HepG2 (cell line): ENCODE results near the gene ISOC2. TPM values are rescaled to one million over a fixed set of nuclear protein-coding genes. Genes with fewer than 3 reads are reported as not detected.
A peak's percentile ranks its signal among the peaks of the same experiment; 100 is the strongest.

Experiments
- ATAC-seq: fragments of 200-7000 bp; cut with Tn5 transposase; 3 replicates; pipeline ENCODE4 v1.9.1; 2020; ENCODE audit warnings: mild to moderate bottlenecking, moderate library complexity
- BruUV-seq: library from RNA; stranded (reverse); fragments of 400-500 nt; replicated peaks from 2 replicates; lab custom pipeline; 2021; lab: Mats Ljungman, UMichigan
- CTCF ChIA-PET: fragments of 300-600 bp; formaldehyde crosslinking; extraction: SDS; loops from one replicate; lab custom pipeline; 2021; ENCODE audit warnings: low total read pairs, inconsistent platforms, low intra/inter-chr PET ratio; lab: Yijun Ruan, JAX
- POLR2A ChIA-PET: fragments of 350-600 bp; sonication (Branson Sonifier 250); formaldehyde crosslinking; loops from one replicate; lab custom pipeline; 2020; ENCODE audit warnings: antibody characterized with exemption, inconsistent platforms; lab: Yijun Ruan, JAX
- DNase-seq: peaks from one replicate; pipeline ENCODE4 v3.0.0-alpha.2; 2015; ENCODE audit warnings: low spot score
- FAIRE-seq: peaks from 3 replicates; lab custom pipeline; 2011; peaks lifted over from hg19 to GRCh38; lab: Jason Lieb, UNC
- H2AFZ ChIP-seq: one replicate; pipeline ENCODE4 v1.6.1; 2011; ENCODE audit warnings: low read length, inconsistent platforms
- H3K27ac ChIP-seq: fragments of 300-600 bp; 3 replicates; pipeline ENCODE4 v1.8.0; 2011; ENCODE audit warnings: mixed run types, mild to moderate bottlenecking, mixed read lengths, low read length, inconsistent platforms; ENCODE audit not compliant: insufficient read depth; ENCODE audit errors: extremely low read length
- H3K27me3 ChIP-seq, 2 experiments: fragments of 200-600 bp in 1 of 2; 2 replicates in 1 of 2; 3 replicates in 1 of 2; pipeline versions ENCODE4 v1.6.0 to v1.8.0; 2011; ENCODE audit warnings: low read length in 2 of 2, mild to moderate bottlenecking in 2 of 2, moderate library complexity in 2 of 2, inconsistent platforms in 1 of 2; ENCODE audit not compliant: insufficient read depth in 2 of 2, control insufficient read depth in 1 of 2
- H3K36me3 ChIP-seq, 2 experiments: fragments of 200-600 bp in 1 of 2; replicated peaks in 1 of 2; 2 replicates in 1 of 2; 3 replicates in 1 of 2; pipeline versions ENCODE4 v1.5.1 to v1.8.0; 2011; ENCODE audit warnings: low read length in 2 of 2, inconsistent platforms in 1 of 2; ENCODE audit not compliant: insufficient read depth in 2 of 2, control insufficient read depth in 1 of 2
- H3K4me1 ChIP-seq: 2 replicates; pipeline ENCODE4 v1.5.1; 2012; ENCODE audit warnings: low read length, inconsistent platforms; ENCODE audit not compliant: insufficient read depth
- H3K4me2 ChIP-seq: 2 replicates; pipeline ENCODE4 v1.6.0; 2011; ENCODE audit warnings: low read depth, low read length, inconsistent platforms
- H3K4me3 ChIP-seq, 3 experiments: fragments of 200-600 bp in 1 of 3; sonication (generic), shearing (Covaris generic) in 1 of 3; replicated peaks in 1 of 3; 2 replicates each; pipeline ENCODE4 v1.5.1; 2011 to 2016; ENCODE audit warnings: low read length in 3 of 3, inconsistent platforms in 2 of 3, low read depth in 2 of 3, mild to moderate bottlenecking in 2 of 3, control low read depth in 1 of 3, mixed read lengths in 1 of 3; ENCODE audit not compliant: insufficient read depth in 1 of 3
- H3K79me2 ChIP-seq: one replicate; pipeline ENCODE4 v1.6.1; 2011; ENCODE audit warnings: low read length, inconsistent platforms; ENCODE audit not compliant: insufficient read depth
- H3K9ac ChIP-seq: 2 replicates; pipeline ENCODE4 v1.6.0; 2011; ENCODE audit warnings: mild to moderate bottlenecking, low read depth, low read length, inconsistent platforms; ENCODE audit not compliant: insufficient read depth
- H3K9me3 ChIP-seq: 2 replicates; pipeline ENCODE4 v1.5.1; 2012; ENCODE audit warnings: mild to moderate bottlenecking, low read length
- H4K20me1 ChIP-seq: 2 replicates; pipeline ENCODE4 v1.6.0; 2011; ENCODE audit warnings: inconsistent platforms, mild to moderate bottlenecking, low read length, moderate library complexity; ENCODE audit not compliant: insufficient read depth
- ETV5 ChIP-seq: IDR thresholded peaks from 2 replicates; pipeline ENCODE4 v1.6.1; 2018; ENCODE audit warnings: missing biosample characterization, missing genetic modification reagents, inconsistent platforms, borderline replicate concordance
- GATAD1 ChIP-seq: IDR thresholded peaks from 2 replicates; pipeline ENCODE4 v1.6.1; 2016; ENCODE audit warnings: missing genetic modification reagents, missing compliant biosample characterization
- HOXA3 ChIP-seq: sonication (generic); formaldehyde crosslinking; IDR thresholded peaks from 2 replicates; pipeline ENCODE4 v1.5.0; 2020; ENCODE audit warnings: missing genetic modification reagents
- KAT7 ChIP-seq: IDR thresholded peaks from 2 replicates; pipeline ENCODE4 v1.6.1; 2018; ENCODE audit warnings: borderline replicate concordance, missing compliant biosample characterization
- MXI1 ChIP-seq: IDR thresholded peaks from 3 replicates; pipeline ENCODE4 v1.6.1; 2012; ENCODE audit warnings: low read depth, low read length, inconsistent platforms, borderline replicate concordance
- MYC ChIP-seq: sonication (generic); formaldehyde crosslinking; IDR thresholded peaks from 2 replicates; pipeline ENCODE4 v1.9.0; 2021; ENCODE audit warnings: missing genetic modification reagents, borderline replicate concordance
- SMAD1 ChIP-seq: sonication (generic); formaldehyde crosslinking; IDR thresholded peaks from 2 replicates; pipeline ENCODE4 v1.4.0; 2020; ENCODE audit warnings: missing genetic modification reagents, low read depth, mild to moderate bottlenecking, borderline replicate concordance
- ZNF644 ChIP-seq: IDR thresholded peaks from 2 replicates; pipeline ENCODE4 v1.6.1; 2016; ENCODE audit warnings: low read depth
- ZNF788 ChIP-seq: sonication (generic); formaldehyde crosslinking; IDR thresholded peaks from 2 replicates; pipeline ENCODE4 v1.5.0; 2020; ENCODE audit warnings: mild to moderate bottlenecking, missing genetic modification reagents, borderline replicate concordance
- ZNF839 ChIP-seq: sonication (generic); formaldehyde crosslinking; IDR thresholded peaks from 2 replicates; pipeline ENCODE4 v1.4.0; 2020; ENCODE audit warnings: missing genetic modification reagents, mild to moderate bottlenecking, borderline replicate concordance
- WGBS: methylation state at CpG from one replicate; pipeline ENCODE4 v1.1.6; 2017; ENCODE audit warnings: low lambda C conversion rate; 5-methylcytosine and 5-hydroxymethylcytosine counted together
- in situ Hi-C: cut with HindIII; loops from 2 replicates; pipeline ENCODE4 v1.10.0; 2017; ENCODE audit warnings: low pct_unique_long_range_greater_than_20kb; ENCODE audit not compliant: extremely low pct_ligation_motif_present
- intact Hi-C: fragments of 100-400 bp; cut with micrococcal nuclease; formaldehyde crosslinking; loops from one replicate; pipeline ENCODE4 v1.10.0; 2022; ENCODE audit not compliant: unreplicated experiment
- polyA plus RNA-seq, 8 experiments: library from polyadenylated mRNA; depleted of rRNA in 3 of 8; stranded (reverse) in 7 of 8; unstranded in 1 of 8; fragments of >200 nt; fragmentation: Illumina TruSeq in 4 of 8; extraction: Trizol in 4 of 8; gene quantifications; 2 replicates each; pipeline versions ENCODE4 v1.2.1 to v1.2.3, GENCODE V29; 2011 to 2016; ENCODE audit warnings: low read depth in 4 of 8, missing spikeins in 1 of 8, mixed read lengths in 1 of 8; ENCODE audit not compliant: insufficient read depth in 1 of 8
- total RNA-seq, 5 experiments: library from RNA; depleted of rRNA; stranded (reverse); fragments of >200 nt; fragmentation: Illumina TruSeq; extraction: Trizol; gene quantifications; 2 replicates each; pipeline ENCODE4 v1.2.3, GENCODE V29; 2016; ENCODE audit warnings: low read depth in 1 of 5
- TF ChIP-seq, protein P1 (sequence below): sonication (generic); formaldehyde crosslinking; IDR thresholded peaks from 2 replicates; pipeline ENCODE4 v1.4.0; 2020; ENCODE audit warnings: missing genetic modification reagents

ISOC2 gene
- total and polyA plus RNA-seq, 2 of the 13 experiments (the other 11 are each of a cell fraction or from before 2014, with no cell fraction given), result 76.8 to 105 TPM

DNA sequence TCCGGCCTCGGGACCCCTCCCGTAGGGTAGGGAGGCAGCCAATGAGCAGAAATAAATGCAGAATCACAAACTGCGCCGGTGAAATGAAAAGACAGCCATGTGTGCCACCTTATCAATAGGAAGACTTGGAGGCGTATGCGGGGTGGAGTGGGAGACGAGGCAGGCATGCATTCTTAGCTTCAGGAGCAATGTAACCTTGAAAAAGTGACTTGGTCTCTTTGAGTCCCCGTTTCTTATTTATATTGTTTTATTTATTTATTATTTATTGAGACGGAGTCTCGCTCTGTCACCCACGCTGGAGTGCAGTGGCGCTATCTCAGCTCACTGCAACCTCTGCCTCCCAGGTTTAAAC, 42.8 kb upstream of the ISOC2 start:
- Histone ChIP-seq H3K4me2 (peak overlapping the region; percentile 59), H3K36me3 (no peaks in the 10 kb centered on the region), H3K4me3 (no peak overlapping the region), H3K4me1 (peaks cover 20% of the 10 kb centered on the region), H4K20me1 (no peaks in the 10 kb centered on the region), H3K79me2 (no peaks in the 10 kb centered on the region), H3K9ac (no peak overlapping the region), H3K27ac (no peak overlapping the region), H2AFZ (no peak overlapping the region), H3K27me3 (peaks cover 1 to 36% of the 10 kb centered on the region in 2 experiments; a peak in 4 of 5 replicates), H3K9me3 (no peaks in the 10 kb centered on the region)
- 0 out of 2 replicates have a peak, but pooled peaks have one; percentile 1 for TF ChIP-seq KAT7 (CRISPR knock-in tag)
- TF ChIP-seq ZNF839 (CRISPR knock-in tag), result no peak
- 0 out of 3 replicates have a peak, but pooled peaks have one; percentile 44 for TF ChIP-seq MXI1
- 0 out of 2 replicates have a peak, but pooled peaks have one; percentile 11 for TF ChIP-seq ZNF788
- intact Hi-C loops (no loop called here), in situ Hi-C loops (no loop called here)
- FAIRE-seq (no peak), ATAC-seq (no peak), DNase-seq (no peak)
- CTCF ChIA-PET, result interaction anchor here (1.1 to 2.0 kb wide), 3 partner anchors 36 to 363 kb away, joined by 3 to 24 read pairs (median 10); no protein-coding TSS in a partner anchor
- no TSS peak for BruUV-seq
- WGBS, result 12% methylated on average over 12 of the region's 13 CpGs
- POLR2A ChIA-PET, result interaction anchor here (0.9 to 1.9 kb wide), 8 partner anchors 10 to 276 kb away, joined by 3 to 10 read pairs (median 5); partner anchors contain the start of genes FIZ1, ISOC2, TMEM86B and ZNF524

DNA sequence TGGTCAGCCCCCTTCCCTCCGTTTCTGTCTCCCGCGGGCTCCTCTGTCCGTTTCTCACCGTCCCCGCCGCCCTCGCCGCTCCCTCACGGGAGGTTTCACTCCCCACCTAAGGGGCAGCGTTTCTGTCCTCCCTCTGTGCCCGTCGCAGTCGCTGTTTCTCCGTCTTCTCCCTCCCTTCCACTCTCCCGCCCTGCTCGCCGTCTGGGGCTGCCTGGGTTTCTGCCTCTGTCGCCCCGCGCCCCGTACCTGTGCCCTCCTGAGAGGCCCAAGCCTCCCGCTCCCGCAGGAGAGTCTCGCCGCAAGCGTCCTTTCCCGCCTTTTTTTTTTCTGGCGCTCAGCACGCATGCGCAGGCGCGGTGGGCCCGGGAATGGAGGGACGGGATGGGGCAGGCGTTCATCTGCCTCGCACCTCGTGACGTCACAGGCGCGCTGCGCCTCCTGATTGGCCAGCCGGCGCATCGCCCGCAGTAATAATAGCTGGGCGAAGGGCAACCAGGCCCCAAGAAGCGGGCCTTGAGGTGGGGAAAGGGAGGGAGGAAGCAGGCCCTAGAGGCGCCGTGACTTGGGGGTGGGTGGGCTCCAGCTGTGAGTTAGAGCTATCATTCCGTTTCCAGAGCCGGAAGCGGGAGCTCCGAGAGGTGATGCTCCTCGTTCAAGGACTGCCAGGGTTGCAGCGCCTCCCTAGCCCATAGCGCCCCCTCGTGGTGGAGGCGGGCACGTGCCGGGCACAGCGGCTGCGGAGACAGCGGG, 42.2 kb upstream of the ISOC2 start:
- Histone ChIP-seq H3K4me1 (peaks cover 19% of the 10 kb centered on the region), H3K4me3 (peak overlapping the region in 2 of 3 experiments; percentile 39 to 54; a peak in 3 of 6 replicates), H4K20me1 (no peaks in the 10 kb centered on the region), H3K36me3 (no peaks in the 10 kb centered on the region), H3K27me3 (peaks cover 3 to 41% of the 10 kb centered on the region in 2 experiments; a peak in 4 of 5 replicates), H3K9me3 (no peaks in the 10 kb centered on the region), H3K4me2 (peak overlapping the region; percentile 59), H2AFZ (no peak overlapping the region), H3K79me2 (no peaks in the 10 kb centered on the region), H3K9ac (no peak overlapping the region), H3K27ac (no peak overlapping the region)
- no TSS peak for BruUV-seq
- ChIA-PET CTCF (interaction anchor here (0.8 to 2.0 kb wide), 4 partner anchors 36 to 362 kb away, joined by 3 to 24 read pairs (median 6); no protein-coding TSS in a partner anchor), POLR2A (interaction anchor here (1.0 to 1.9 kb wide), 7 partner anchors 10 to 275 kb away, joined by 3 to 10 read pairs (median 5); partner anchors contain the start of genes FIZ1, ISOC2, TMEM86B and ZNF524)
- in situ Hi-C loops (no loop called here), intact Hi-C loops (no loop called here)
- peak; percentile 64 for DNase-seq
- ATAC-seq, result peak; percentile 91
- FAIRE-seq, result no peak
- 42% methylated on average over 62 of the region's 64 CpGs for WGBS
- TF ChIP-seq HOXA3 (CRISPR knock-in tag) (peak; percentile 84), ETV5 (CRISPR knock-in tag) (peak; percentile 72; the same call in 1 of the 2 replicates), MYC (CRISPR knock-in tag) (peak; percentile 78), ZNF644 (CRISPR knock-in tag) (no peak), SMAD1 (CRISPR knock-in tag) (0 out of 2 replicates have a peak, but pooled peaks have one; percentile 35), GATAD1 (CRISPR knock-in tag) (peak; percentile 56; the same call in 1 of the 2 replicates)
- TF ChIP-seq, protein P1, sequence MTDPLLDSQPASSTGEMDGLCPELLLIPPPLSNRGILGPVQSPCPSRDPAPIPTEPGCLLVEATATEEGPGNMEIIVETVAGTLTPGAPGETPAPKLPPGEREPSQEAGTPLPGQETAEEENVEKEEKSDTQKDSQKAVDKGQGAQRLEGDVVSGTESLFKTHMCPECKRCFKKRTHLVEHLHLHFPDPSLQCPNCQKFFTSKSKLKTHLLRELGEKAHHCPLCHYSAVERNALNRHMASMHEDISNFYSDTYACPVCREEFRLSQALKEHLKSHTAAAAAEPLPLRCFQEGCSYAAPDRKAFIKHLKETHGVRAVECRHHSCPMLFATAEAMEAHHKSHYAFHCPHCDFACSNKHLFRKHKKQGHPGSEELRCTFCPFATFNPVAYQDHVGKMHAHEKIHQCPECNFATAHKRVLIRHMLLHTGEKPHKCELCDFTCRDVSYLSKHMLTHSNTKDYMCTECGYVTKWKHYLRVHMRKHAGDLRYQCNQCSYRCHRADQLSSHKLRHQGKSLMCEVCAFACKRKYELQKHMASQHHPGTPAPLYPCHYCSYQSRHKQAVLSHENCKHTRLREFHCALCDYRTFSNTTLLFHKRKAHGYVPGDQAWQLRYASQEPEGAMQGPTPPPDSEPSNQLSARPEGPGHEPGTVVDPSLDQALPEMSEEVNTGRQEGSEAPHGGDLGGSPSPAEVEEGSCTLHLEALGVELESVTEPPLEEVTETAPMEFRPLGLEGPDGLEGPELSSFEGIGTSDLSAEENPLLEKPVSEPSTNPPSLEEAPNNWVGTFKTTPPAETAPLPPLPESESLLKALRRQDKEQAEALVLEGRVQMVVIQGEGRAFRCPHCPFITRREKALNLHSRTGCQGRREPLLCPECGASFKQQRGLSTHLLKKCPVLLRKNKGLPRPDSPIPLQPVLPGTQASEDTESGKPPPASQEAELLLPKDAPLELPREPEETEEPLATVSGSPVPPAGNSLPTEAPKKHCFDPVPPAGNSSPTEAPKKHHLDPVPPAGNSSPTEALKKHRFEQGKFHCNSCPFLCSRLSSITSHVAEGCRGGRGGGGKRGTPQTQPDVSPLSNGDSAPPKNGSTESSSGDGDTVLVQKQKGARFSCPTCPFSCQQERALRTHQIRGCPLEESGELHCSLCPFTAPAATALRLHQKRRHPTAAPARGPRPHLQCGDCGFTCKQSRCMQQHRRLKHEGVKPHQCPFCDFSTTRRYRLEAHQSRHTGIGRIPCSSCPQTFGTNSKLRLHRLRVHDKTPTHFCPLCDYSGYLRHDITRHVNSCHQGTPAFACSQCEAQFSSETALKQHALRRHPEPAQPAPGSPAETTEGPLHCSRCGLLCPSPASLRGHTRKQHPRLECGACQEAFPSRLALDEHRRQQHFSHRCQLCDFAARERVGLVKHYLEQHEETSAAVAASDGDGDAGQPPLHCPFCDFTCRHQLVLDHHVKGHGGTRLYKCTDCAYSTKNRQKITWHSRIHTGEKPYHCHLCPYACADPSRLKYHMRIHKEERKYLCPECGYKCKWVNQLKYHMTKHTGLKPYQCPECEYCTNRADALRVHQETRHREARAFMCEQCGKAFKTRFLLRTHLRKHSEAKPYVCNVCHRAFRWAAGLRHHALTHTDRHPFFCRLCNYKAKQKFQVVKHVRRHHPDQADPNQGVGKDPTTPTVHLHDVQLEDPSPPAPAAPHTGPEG, result 0 out of 2 replicates have a peak, but pooled peaks have one; percentile 38
